HFFc6 (cell line): Measurements from ENCODE around the gene NOS1AP. TPM values are rescaled to one million over a fixed set of nuclear protein-coding genes. Genes with fewer than 3 reads are reported as not detected.

Experiments used
- DNase-seq: peaks from one replicate; pipeline ENCODE4 v3.0.0-alpha.2; 2018
- H3K27ac Mint-ChIP-seq: 2 replicates; pipeline ENCODE4 v1.8.0; 2020; ENCODE audit warnings: mild to moderate bottlenecking, mixed read lengths
- H3K27me3 Mint-ChIP-seq: 2 replicates; pipeline ENCODE4 v1.8.0; 2021; ENCODE audit warnings: mild to moderate bottlenecking, moderate library complexity, mixed read lengths; ENCODE audit not compliant: insufficient read depth
- H3K36me3 Mint-ChIP-seq: 2 replicates; pipeline ENCODE4 v1.8.0; 2021; ENCODE audit warnings: low read depth, mixed read lengths
- H3K4me1 Mint-ChIP-seq: 2 replicates; pipeline ENCODE4 v1.8.0; 2020; ENCODE audit warnings: low read depth, mixed read lengths
- H3K4me3 Mint-ChIP-seq: 2 replicates; pipeline ENCODE4 v1.8.0; 2020; ENCODE audit warnings: mild to moderate bottlenecking, moderate library complexity, mixed read lengths
- H3K9me3 Mint-ChIP-seq: 2 replicates; pipeline ENCODE4 v1.8.0; 2020; ENCODE audit warnings: mild to moderate bottlenecking, mixed read lengths
- CTCF ChIP-seq: fragments of 200-600 bp; sonication (generic); IDR thresholded peaks from 2 replicates; pipeline ENCODE4 v1.5.0; 2021; ENCODE audit warnings: antibody characterized with exemption, mild to moderate bottlenecking
- total RNA-seq, 6 experiments: library from RNA; stranded (reverse); fragmentation: NEBNext Ultra II Directional; extraction: Animal tissue kit (Norgen Biotek cat#: 25700); gene quantifications; 2 replicates in 1 of 6; 3 replicates in 5 of 6; pipeline ENCODE4 v1.2.3, GENCODE V29; 2021

The NOS1AP gene
- total RNA-seq, 6 experiments from 2014 or later: 0.11 to 0.62 (median 0.29) TPM

- Mint-ChIP-seq H3K27ac (no peak overlapping the region), H3K27me3 (peaks cover 20% of the 10 kb centered on the region), H3K4me3 (no peak overlapping the region), H3K36me3 (no peaks in the 10 kb centered on the region), H3K9me3 (no peaks in the 10 kb centered on the region), H3K4me1 (peaks cover 23% of the 10 kb centered on the region)
- DNase-seq: no peak
- no peak for TF ChIP-seq CTCF
These were observed 163.6 kb downstream of the NOS1AP start for GRCh38 chr1:162233066-162233465.

- no peak overlapping the region for H3K4me3 Mint-ChIP-seq
- peaks cover 23% of the 10 kb centered on the region for H3K4me1 Mint-ChIP-seq
- no peaks in the 10 kb centered on the region for H3K9me3 Mint-ChIP-seq
- peaks cover 16% of the 10 kb centered on the region for H3K27me3 Mint-ChIP-seq
- H3K27ac Mint-ChIP-seq: no peak overlapping the region
- no peak for DNase-seq
- TF ChIP-seq CTCF: no peak
- H3K36me3 Mint-ChIP-seq: no peaks in the 10 kb centered on the region
These were observed 164.4 kb downstream of the NOS1AP start for GRCh38 chr1:162233937-162234336.

GRCh38 chr1:162234571-162234970, 165.1 kb downstream of the NOS1AP start:
- H3K9me3 Mint-ChIP-seq: no peaks in the 10 kb centered on the region
- no peak for TF ChIP-seq CTCF
- no peaks in the 10 kb centered on the region for H3K36me3 Mint-ChIP-seq
- H3K4me1 Mint-ChIP-seq: peaks cover 23% of the 10 kb centered on the region
- H3K27ac Mint-ChIP-seq: no peak overlapping the region
- DNase-seq: no peak
- H3K4me3 Mint-ChIP-seq: no peak overlapping the region
- H3K27me3 Mint-ChIP-seq: peaks cover 16% of the 10 kb centered on the region

GRCh38 chr1:162235241-162235800, 165.8 kb downstream of the NOS1AP start:
- Mint-ChIP-seq H3K27ac (no peak overlapping the region), H3K9me3 (no peaks in the 10 kb centered on the region), H3K4me1 (peaks cover 23% of the 10 kb centered on the region), H3K4me3 (no peak overlapping the region), H3K36me3 (no peaks in the 10 kb centered on the region), H3K27me3 (peaks cover 21% of the 10 kb centered on the region)
- peak; percentile 65 for DNase-seq
- TF ChIP-seq CTCF: no peak

GRCh38 chr1:162236201-162236600, 166.7 kb downstream of the NOS1AP start:
- TF ChIP-seq CTCF: no peak
- no peak for DNase-seq
- Mint-ChIP-seq H3K4me1 (peaks cover 23% of the 10 kb centered on the region), H3K9me3 (no peaks in the 10 kb centered on the region), H3K36me3 (no peaks in the 10 kb centered on the region), H3K27ac (no peak overlapping the region), H3K4me3 (no peak overlapping the region), H3K27me3 (peaks cover 27% of the 10 kb centered on the region)

- Mint-ChIP-seq H3K9me3 (no peaks in the 10 kb centered on the region), H3K27me3 (peaks cover 30% of the 10 kb centered on the region), H3K27ac (no peak overlapping the region), H3K4me3 (no peak overlapping the region), H3K4me1 (peaks cover 23% of the 10 kb centered on the region), H3K36me3 (no peaks in the 10 kb centered on the region)
- DNase-seq: no peak
- TF ChIP-seq CTCF: no peak
These were observed 167.1 kb downstream of the NOS1AP start for GRCh38 chr1:162236618-162237017.
